DOHH2 (cell line): Measurements from ENCODE around the gene LCP2.

ENCODE experiments used
- H3F3A ChIP-seq: fragments of 200-600 bp; sonication (generic), shearing (Covaris generic); 2 replicates; pipeline ENCODE4 v1.6.0; 2016; ENCODE audit warnings: antibody characterized with exemption, mild to moderate bottlenecking; ENCODE audit not compliant: control insufficient read depth, insufficient read depth
- H3K27ac ChIP-seq: fragments of 200-600 bp; sonication (generic); 2 replicates; pipeline ENCODE4 v1.5.1; 2014; ENCODE audit warnings: low read depth, mild to moderate bottlenecking, low read length, moderate library complexity
- H3K27me3 ChIP-seq: fragments of 200-600 bp; sonication (generic); 2 replicates; pipeline ENCODE4 v1.6.1; 2014; ENCODE audit warnings: mild to moderate bottlenecking, low read length, mixed read lengths; ENCODE audit not compliant: control insufficient read depth
- H3K36me3 ChIP-seq: fragments of 200-600 bp; sonication (generic); 2 replicates; pipeline ENCODE4 v1.6.1; 2014; ENCODE audit warnings: mild to moderate bottlenecking, low read length, moderate library complexity, mixed read lengths; ENCODE audit not compliant: control insufficient read depth
- H3K4me1 ChIP-seq: fragments of 200-600 bp; sonication (generic); 2 replicates; pipeline ENCODE4 v1.6.1; 2014; ENCODE audit warnings: mild to moderate bottlenecking, low read length, mixed read lengths; ENCODE audit not compliant: control insufficient read depth
- H3K4me2 ChIP-seq: fragments of 200-600 bp; sonication (generic); 2 replicates; pipeline ENCODE4 v1.6.0; 2014; ENCODE audit warnings: mild to moderate bottlenecking, low read length, moderate library complexity
- H3K4me3 ChIP-seq: fragments of 200-600 bp; sonication (generic); 2 replicates; pipeline ENCODE4 v1.5.1; 2014; ENCODE audit warnings: mild to moderate bottlenecking, low read length, mixed read lengths
- H3K79me2 ChIP-seq: fragments of 200-600 bp; sonication (generic); 2 replicates; pipeline ENCODE4 v1.6.1; 2014; ENCODE audit warnings: mild to moderate bottlenecking, low read length, mixed read lengths; ENCODE audit not compliant: control insufficient read depth
- H3K9me2 ChIP-seq: fragments of 200-600 bp; sonication (generic); replicated peaks from 2 replicates; pipeline ENCODE4 v1.6.1; 2014; ENCODE audit warnings: mild to moderate bottlenecking, low read length, mixed read lengths; ENCODE audit not compliant: control insufficient read depth
- H3K9me3 ChIP-seq: fragments of 200-600 bp; sonication (generic); 2 replicates; pipeline ENCODE4 v1.6.1; 2014; ENCODE audit warnings: antibody characterized with exemption, low read length, mixed read lengths; ENCODE audit not compliant: control insufficient read depth, insufficient read depth
- H4K20me1 ChIP-seq: fragments of 200-600 bp; sonication (generic); 2 replicates; pipeline ENCODE4 v1.6.0; 2014; ENCODE audit warnings: low read depth, mild to moderate bottlenecking, antibody characterized with exemption, low read length, moderate library complexity; ENCODE audit not compliant: control insufficient read depth, insufficient read depth
- EZH2phosphoT487 ChIP-seq: fragments of 200-600 bp; sonication (generic); IDR thresholded peaks from 2 replicates; pipeline ENCODE4 v1.6.1; 2017; ENCODE audit warnings: borderline replicate concordance, mild to moderate bottlenecking, antibody characterized with exemption, low read length, moderate library complexity, mixed read lengths
- TF ChIP-seq, protein P1 (sequence below): fragments of 200-600 bp; sonication (generic); IDR thresholded peaks from one replicate; pipeline ENCODE4 v1.5.1; 2014; ENCODE audit warnings: antibody characterized with exemption, mild to moderate bottlenecking, low read depth, low read length; ENCODE audit not compliant: poor library complexity, severe bottlenecking

The LCP2 gene

DNA sequence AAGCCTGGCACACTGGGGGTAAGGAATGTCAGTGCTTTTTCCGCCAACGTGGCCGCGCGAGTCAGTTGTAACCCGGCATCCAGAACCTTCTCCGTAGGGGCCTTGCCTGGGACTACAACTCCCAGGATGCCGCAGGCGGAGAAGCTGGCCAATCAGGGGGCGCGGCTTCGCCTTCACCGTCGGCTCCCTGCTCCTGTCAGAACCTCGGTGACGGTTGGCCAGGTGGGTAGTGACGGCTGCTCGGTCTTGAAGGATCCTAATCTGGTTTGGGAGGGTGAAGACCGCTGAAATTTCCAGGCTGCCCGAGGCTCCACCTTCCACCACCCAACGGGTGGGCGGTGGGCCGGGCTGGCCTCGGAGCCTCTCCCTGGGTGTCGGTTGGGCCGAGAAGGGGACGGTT lies 64.8 kb downstream of the LCP2 start, which contains the start of gene C5orf58:
TSS of gene C5orf58 (plus strand) at position 200 of the 400 bp plus-strand sequence. CDS start 1,992 bp downstream, outside the sequence.
- Histone ChIP-seq H3K4me1 (no peaks in the 10 kb centered on the region), H3K79me2 (no peaks in the 10 kb centered on the region), H4K20me1 (no peaks in the 10 kb centered on the region), H3K4me3 (no peak within 1 kb of the TSS), H3K27me3 (peaks cover 9% of the 10 kb centered on the region), H3K9me3 (no peaks in the 10 kb centered on the region), H3F3A (no peaks in the 10 kb centered on the region), H3K27ac (no peak within 1 kb of the TSS), H3K9me2 (no peaks in the 10 kb centered on the region), H3K36me3 (no peaks in the 10 kb centered on the region), H3K4me2 (no peak within 1 kb of the TSS)
- TF ChIP-seq, protein P1, sequence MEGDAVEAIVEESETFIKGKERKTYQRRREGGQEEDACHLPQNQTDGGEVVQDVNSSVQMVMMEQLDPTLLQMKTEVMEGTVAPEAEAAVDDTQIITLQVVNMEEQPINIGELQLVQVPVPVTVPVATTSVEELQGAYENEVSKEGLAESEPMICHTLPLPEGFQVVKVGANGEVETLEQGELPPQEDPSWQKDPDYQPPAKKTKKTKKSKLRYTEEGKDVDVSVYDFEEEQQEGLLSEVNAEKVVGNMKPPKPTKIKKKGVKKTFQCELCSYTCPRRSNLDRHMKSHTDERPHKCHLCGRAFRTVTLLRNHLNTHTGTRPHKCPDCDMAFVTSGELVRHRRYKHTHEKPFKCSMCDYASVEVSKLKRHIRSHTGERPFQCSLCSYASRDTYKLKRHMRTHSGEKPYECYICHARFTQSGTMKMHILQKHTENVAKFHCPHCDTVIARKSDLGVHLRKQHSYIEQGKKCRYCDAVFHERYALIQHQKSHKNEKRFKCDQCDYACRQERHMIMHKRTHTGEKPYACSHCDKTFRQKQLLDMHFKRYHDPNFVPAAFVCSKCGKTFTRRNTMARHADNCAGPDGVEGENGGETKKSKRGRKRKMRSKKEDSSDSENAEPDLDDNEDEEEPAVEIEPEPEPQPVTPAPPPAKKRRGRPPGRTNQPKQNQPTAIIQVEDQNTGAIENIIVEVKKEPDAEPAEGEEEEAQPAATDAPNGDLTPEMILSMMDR, result no peak
- TF ChIP-seq EZH2phosphoT487, result no peak

DNA sequence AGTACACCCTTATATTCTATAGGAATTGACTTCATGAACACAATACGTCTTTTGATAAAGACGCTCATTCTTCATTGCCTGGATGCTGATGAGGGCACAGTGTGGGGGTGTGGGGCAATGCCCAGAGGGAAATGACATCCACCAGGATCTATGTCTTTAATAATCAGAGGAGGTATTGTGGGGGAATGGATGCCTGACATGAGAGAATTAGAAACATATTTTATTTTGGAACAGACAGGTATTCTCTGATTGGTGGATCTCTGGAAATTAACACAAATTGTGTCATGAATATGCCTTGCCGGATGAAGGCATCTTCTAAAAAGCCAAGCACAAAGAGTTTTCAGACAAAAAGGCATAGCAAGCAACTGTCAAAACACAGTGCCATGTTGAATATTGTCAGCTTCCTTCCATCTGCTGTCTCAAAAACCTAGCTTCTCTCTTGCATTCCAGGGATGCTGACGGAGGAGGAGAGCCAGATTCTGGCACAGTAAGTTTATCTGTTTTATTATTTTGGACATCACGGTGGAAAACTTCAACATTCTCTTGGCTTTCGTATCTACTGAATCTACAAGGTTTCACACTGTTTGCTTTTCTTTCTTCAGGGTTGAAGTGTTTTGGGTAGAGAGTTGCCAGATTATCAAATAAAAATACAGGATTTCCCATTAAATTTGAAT lies 68.7 kb downstream of the LCP2 start:
- Histone ChIP-seq H3K9me2 (no peaks in the 10 kb centered on the region), H3F3A (no peaks in the 10 kb centered on the region), H3K27ac (no peak overlapping the region), H3K9me3 (no peaks in the 10 kb centered on the region), H3K36me3 (no peaks in the 10 kb centered on the region), H3K27me3 (peaks cover 7% of the 10 kb centered on the region), H3K4me3 (no peak overlapping the region), H4K20me1 (no peaks in the 10 kb centered on the region), H3K4me1 (no peaks in the 10 kb centered on the region), H3K79me2 (no peaks in the 10 kb centered on the region), H3K4me2 (no peak overlapping the region)
- no peak for TF ChIP-seq EZH2phosphoT487
- TF ChIP-seq, protein P1, result no peak

DNA sequence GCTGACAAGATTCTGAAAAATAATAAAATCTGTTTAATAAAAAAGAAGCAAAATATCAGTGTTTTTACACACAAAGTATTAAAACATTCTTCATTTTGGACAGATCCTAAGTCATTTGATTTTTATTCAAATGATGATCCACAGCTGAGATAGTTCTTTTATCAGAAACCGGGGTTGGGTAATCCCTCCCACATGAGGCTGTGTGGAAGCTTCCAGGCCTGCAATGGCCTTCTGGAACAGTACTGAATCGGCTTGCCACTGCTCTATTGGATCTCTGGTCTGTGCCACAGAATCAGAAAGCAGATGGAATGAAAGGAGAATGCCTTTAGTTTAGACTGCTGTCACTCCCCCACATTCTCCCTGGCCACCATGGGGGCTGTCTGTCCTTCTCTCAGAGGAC lies 70.9 kb downstream of the LCP2 start:
- TF ChIP-seq, protein P1, result no peak
- TF ChIP-seq EZH2phosphoT487, result no peak
- H3K27ac ChIP-seq, result no peak overlapping the region
- no peaks in the 10 kb centered on the region for H3K9me3 ChIP-seq

More for the DNA sequence above, 70.9 kb downstream of the LCP2 start:
- H3K27me3 ChIP-seq, result peaks cover 7% of the 10 kb centered on the region
- no peaks in the 10 kb centered on the region for H3K9me2 ChIP-seq
- no peaks in the 10 kb centered on the region for H3F3A ChIP-seq
- H4K20me1 ChIP-seq, result no peaks in the 10 kb centered on the region
- no peaks in the 10 kb centered on the region for H3K79me2 ChIP-seq
- H3K4me3 ChIP-seq, result no peak overlapping the region
- no peaks in the 10 kb centered on the region for H3K4me1 ChIP-seq
- H3K36me3 ChIP-seq, result no peaks in the 10 kb centered on the region
- H3K4me2 ChIP-seq, result no peak overlapping the region
